Muscle of back (tissue), 13 donors: ENCODE measurements around the gene RABGGTB. TPM values are rescaled to one million over a fixed set of nuclear protein-coding genes. Genes with fewer than 3 reads are reported as not detected.
"Not testable (repeated sequence)": the region's sequence is repeated elsewhere in the genome, so short reads cannot be mapped to it uniquely, and the experiment has no call there.

Experiments used
- DNase-seq, 3 donors: peaks; one replicate each; pipeline versions ENCODE4 v3.0.0 to v3.0.0-alpha.2; 2013
- long read RNA-seq, 9 donors: transcript quantifications; one replicate each; lab custom pipeline, GENCODE V29; 2026
- polyA plus RNA-seq, 10 donors: library from polyadenylated mRNA; unstranded; fragments of 120-200 nt; gene quantifications; one replicate each; pipeline ENCODE4 v1.2.1, GENCODE V29; 2013; ENCODE audit not compliant: insufficient read length in 10 of 10

RABGGTB gene
- 100 to 1,000 TPM in 3 of 10 donors, 10 to 100 TPM in 7; 67.1 to 127 (median 93.2) TPM for polyA plus RNA-seq
- long read RNA-seq, donor 1, transcript RABGGTB-201 (9 exons, 1,496 nt), result major isoform, 20 of 43 reads
- long read RNA-seq, donor 1, partial matches to known transcripts, result 22 of 43 reads
- long read RNA-seq, donor 1, other reads (novel, unspliced or antisense), result 0 of 43 reads
- long read RNA-seq, donor 2, transcript RABGGTB-201 (9 exons, 1,496 nt), result major isoform, 11 of 54 reads
- long read RNA-seq, donor 2, partial matches to known transcripts, result 41 of 54 reads
- long read RNA-seq, donor 2, other reads (novel, unspliced or antisense), result 0 of 54 reads
- long read RNA-seq, donor 3, result 0 reads
- long read RNA-seq, donor 4, transcript RABGGTB-201 (9 exons, 1,496 nt), result major isoform, 8 of 37 reads
- long read RNA-seq, donor 4, partial matches to known transcripts, result 28 of 37 reads
- long read RNA-seq, donor 4, other reads (novel, unspliced or antisense), result 0 of 37 reads
- long read RNA-seq, donor 5, transcript RABGGTB-201 (9 exons, 1,496 nt), result major isoform, 22 of 55 reads
- long read RNA-seq, donor 5, partial matches to known transcripts, result 29 of 55 reads
- long read RNA-seq, donor 5, other reads (novel, unspliced or antisense), result 0 of 55 reads
- long read RNA-seq, donor 6, transcript RABGGTB-203 (2 exons, 1,177 nt), result minor isoform, 5 of 60 reads
- long read RNA-seq, donor 6, transcript RABGGTB-201 (9 exons, 1,496 nt), result major isoform, 18 of 60 reads
- long read RNA-seq, donor 6, partial matches to known transcripts, result 37 of 60 reads
- long read RNA-seq, donor 6, other reads (novel, unspliced or antisense), result 0 of 60 reads
- long read RNA-seq, donor 7, transcript RABGGTB-201 (9 exons, 1,496 nt), result major isoform, 5 of 28 reads
- long read RNA-seq, donor 7, partial matches to known transcripts, result 19 of 28 reads
- long read RNA-seq, donor 7, other reads (novel, unspliced or antisense), result 0 of 28 reads
- long read RNA-seq, donor 8, transcript RABGGTB-201 (9 exons, 1,496 nt), result major isoform, 10 of 48 reads
- long read RNA-seq, donor 8, partial matches to known transcripts, result 33 of 48 reads
- long read RNA-seq, donor 8, other reads (novel, unspliced or antisense), result 0 of 48 reads
- long read RNA-seq, donor 9, partial matches to known transcripts, result 0 of 1 reads
- long read RNA-seq, donor 9, other reads (novel, unspliced or antisense), result 0 of 1 reads

DNA sequence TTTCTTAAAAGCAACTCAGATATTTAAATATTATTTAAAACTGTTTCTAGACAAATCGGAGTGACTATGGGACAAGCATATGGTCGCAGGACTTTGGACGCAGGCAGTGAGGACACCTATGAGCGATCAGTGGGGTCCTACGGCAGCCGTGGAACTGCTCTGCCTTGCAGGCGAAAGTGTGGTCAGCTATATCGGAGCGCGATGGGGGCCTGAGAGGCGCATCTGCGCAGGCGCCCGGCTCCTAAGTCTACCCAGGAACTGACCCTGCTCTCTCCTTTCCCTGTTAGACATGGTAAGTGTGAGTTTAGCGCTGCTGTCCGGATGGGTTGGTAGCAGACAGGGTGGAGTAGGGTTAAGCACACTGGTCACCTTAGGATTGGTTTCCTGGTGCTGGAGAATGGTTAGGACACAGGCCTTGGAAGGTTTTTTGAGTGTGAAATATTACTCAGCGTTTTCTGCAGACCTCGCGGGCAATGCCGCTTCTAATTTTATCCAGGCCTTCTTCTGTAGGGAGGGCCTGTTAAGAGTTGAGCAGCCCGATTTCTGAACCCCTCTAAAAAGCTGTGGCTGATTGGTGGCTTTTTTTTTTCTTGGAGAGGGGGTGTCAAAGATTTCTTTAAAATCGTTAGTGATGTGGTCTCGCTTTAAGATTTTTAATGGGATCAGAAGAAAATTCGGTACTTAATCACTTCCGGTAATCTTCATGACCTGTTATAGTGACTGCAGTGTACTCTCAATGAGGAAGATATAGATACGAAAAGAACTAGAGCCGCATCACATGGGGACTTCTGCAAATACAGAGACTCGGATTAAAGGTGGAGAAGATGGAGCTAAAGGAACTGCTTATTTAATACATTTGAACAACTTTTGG, at the start of gene RABGGTB:
Gene RABGGTB, plus strand, starts transcription at position 274 of the 871 bp plus-strand sequence. Its CDS starts 16 bp downstream, at position 290.
- DNase-seq, result peak; percentile 97 to 99 (median 98)

DNA sequence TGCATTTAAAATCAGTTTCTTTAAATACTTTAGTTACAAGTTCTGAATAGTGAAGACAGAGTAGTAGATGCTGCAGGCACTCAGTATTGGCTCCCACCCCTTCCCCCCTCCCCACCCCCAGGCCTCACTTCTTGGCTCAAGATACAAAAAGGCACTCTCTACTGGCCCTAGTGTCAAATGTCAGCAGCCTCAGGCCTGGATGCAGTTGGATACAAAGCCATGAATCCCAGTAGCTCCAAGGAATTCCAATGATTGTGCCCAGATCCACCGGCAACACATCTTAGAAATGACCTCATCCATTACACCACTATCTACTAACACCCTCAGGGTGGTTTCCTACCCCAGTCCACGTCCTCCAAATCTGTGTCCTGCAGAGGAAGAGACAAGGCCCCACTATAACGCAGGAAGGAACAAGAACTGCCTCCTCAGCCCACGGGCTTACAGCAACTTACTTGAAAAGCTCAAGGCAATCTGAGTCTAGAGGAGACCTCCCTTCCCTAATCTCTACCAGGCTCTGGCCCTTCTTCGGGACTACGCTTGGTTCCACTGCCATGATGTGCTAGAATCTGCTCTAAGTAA, 43.9 kb upstream of the RABGGTB start:
- no peak for DNase-seq

DNA sequence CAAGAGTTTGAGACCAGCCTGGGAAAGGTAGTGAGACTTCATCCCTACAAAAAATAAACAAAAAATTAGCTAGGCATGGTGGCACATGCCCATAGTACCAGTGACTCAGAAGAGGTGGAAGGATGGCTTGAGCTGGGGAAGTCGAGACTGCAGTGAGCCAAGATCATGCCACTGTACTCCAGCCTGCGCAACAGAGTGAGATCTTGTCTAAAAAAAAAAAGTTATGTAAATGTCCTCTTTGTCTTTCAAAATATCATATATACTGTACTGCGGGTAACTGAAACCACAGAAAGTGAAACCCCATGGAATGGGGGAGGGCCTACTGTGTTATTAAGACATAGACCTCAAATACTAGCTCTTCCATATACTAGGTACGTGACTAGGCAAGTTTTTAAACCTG, 40.8 kb upstream of the RABGGTB start:
- no peak for DNase-seq

DNA sequence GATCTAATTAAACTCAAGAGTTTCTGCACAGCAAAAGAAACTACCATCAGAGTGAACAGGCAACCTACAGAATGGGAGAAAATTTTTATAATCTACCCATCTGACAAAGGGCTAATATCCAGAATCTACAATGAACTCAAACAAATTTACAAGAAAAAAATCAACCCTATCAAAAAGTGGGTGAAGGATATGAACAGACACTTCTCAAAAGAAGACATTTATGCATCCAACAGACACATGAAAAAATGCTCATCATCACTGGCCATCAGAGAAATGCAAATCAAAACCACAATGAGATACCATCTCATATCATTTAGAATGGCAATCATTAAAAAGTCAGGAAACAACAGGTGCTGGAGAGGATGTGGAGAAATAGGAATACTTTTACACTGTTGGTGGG, 28.8 kb upstream of the RABGGTB start:
- not testable (repeated sequence) for DNase-seq

DNA sequence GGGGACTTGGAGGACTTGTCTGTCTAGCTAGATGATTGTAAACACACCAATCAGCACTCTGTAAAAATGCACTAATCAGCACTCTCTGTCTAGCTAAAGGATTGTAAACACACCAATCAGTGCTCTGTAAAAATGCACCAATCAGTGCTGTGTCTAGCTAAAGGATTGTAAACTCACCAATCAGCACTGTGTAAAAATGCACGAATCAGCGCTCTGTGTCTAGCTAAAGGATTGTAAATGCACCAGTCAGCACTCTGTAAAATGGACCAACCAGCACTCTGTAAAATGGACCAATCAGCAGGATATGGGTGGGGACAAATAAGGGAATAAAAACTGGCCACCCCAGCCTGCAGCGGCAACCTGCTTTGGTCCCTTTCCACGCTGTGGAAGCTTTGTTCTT, 27.5 kb upstream of the RABGGTB start:
- not testable (repeated sequence) for DNase-seq

DNA sequence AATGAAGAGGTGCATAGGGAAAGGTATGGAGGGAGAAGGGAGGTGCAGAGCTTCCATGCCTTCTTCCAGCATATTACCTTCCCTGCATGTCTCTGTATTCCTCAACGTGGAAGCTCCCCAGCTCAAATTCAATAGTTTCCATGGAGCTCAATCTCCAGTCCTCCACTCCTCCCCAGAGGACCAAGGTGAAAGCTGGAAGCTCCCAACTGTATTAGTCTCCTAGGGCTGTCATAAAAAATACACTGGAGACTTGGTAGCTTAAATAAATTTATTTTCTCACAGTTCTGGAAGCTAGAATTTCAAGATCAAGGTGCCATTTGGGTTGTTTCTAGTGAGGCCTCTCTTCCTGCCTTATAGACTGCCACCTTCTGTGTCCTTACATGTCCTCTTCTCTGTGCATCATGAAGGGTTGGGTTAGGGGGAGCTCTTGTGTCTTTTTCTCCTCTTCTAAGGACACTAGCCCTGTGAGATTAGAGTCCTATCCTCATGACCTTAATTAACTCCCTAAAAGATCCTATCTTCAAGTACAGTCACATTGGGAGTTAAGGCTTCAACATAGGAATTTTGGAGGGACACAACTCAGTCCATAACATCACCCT, 21.9 kb upstream of the RABGGTB start:
- no peak for DNase-seq

DNA sequence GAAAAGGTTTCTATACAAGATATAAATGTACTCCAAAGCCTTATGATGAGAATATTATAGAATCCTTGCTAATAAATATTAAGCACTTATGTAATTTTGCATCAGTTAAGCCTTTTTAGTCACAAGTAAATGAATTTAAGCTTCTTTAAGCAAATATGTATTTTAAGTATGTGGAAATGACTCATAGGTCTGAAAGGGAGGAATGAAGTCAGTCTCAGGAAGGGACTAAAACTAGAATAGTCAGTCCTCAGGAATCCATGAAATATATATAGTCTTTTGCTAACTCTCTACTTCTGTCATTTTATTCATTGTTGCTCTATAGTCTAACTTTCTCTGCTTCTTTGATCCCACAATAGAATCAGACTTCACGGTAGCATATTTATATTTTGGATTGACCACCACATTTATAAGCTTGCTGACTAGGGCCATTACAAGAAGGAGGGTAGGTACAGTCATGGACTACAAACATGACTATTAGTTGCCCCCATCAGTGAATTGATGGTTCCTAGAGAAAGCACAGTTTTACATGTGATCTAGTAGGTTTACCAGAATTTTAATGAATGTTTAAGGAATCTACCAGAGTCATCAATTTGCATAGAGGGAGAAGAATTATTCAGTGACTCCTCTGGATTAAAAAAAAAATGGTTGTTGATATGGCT, 20.2 kb upstream of the RABGGTB start:
- DNase-seq, result peak in 1 of 3 donors; percentile 59

DNA sequence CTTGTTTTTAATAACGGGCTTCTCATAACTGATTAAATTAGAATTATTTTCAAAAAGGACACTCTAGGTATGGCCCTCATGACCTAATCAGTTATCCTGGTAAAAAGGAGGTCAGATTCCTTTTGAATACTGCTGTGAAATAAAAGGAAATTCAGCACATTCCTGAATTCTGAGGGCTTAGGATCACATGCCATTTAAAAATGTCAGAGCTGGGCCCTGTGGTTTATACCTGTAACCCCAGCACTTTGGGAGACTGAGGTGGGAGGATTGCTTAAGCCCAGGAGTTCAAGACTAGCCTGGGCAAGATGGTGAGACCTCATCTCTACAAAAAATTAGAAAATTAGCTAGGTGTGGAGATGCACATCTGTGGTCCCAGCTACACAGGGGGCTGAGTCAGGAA, 18.0 kb upstream of the RABGGTB start:
- no peak for DNase-seq

DNA sequence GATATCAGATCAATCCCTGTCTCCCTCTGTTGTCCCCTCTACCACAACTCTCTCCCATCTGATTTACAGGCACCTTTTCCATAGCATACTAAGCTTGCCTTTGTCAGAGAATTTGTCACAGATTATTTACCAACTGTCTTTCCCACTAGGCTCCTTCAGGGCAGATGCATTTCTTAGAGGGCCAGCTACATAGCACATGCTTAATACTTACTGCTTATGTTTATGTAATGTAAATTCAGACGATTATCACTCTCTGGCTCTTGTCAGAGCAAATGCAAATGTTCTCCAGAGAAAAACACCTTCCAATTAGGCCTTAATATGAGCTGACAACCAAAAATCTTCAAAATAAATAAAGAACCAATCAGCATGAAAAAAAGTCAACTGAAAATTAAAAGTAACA, 15.3 kb upstream of the RABGGTB start:
- no peak for DNase-seq

DNA sequence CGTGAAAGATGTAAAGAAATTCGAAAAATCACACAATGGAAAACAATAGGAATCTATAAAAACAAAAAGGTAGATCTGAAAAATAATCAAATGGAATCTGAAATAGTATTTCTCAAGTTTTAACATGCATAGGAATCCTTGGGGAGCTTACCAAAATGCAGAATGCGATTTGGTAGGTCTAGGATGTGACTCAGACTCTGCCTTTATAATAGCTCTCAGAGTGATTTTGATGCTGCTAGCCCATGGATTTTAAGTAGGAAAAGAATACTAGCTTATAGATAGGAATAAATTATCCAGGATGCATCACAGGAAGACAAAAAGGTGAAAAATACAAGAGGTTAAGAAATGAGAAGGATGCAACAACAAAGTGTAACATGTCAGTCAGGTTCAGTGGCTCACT, 14.1 kb upstream of the RABGGTB start:
- DNase-seq, result no peak

DNA sequence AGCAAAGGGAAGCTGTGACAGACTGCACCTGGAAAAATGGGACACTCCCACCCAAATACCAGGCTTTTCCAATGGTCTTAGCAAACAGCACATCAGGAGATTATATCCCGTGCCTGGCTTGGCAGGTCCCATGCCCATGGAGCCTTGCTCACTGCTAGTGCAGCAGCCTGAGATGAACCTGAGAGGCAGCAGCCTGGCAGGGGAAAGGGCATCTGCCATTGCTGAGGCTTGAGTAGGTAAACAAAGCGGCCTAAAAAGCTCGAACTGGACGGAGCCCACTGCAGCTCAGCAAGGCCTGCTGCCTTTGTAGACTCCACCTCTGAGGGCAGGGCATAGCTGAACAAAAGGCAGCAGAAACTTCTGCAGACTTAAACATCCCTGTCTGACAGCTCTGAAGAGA, 8.2 kb upstream of the RABGGTB start:
- DNase-seq, result not testable (repeated sequence)

DNA sequence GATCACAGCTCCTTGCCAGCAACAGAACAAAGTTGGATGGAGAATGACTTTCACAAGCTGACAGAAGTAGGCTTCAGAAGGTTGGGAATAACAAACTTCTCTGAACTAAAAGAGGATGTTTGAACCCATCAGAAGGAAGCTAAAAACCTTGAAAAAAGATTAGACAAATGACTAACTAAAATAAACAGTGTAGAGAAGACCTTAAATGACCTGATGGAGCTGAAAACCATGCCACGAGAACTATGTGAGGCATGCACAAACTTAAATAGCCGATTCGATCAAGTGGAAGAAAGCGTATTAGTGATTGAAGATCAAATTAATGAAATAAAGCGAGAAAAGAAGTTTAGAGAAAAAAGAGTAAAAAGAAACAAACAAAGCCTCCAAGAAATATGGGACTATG, 7.4 kb upstream of the RABGGTB start:
- not testable (repeated sequence) for DNase-seq

DNA sequence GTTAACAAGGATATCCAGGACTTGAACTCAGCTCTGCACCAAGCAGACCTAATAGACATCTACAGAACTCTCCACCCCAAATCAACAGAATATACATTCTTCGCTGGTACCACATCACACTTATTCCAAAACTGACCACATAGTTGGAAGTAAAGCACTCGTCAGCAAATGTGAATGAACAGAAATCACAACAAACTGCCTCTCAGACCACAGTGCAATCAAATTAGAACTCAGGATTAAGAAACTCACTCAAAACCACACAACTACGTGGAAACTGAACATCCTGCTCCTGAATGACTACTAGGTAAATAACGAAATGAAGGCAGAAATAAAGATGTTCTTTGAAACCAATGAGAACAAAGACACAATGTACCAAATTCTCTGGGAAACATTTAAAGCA, 5.9 kb upstream of the RABGGTB start:
- DNase-seq, result not testable (repeated sequence)

DNA sequence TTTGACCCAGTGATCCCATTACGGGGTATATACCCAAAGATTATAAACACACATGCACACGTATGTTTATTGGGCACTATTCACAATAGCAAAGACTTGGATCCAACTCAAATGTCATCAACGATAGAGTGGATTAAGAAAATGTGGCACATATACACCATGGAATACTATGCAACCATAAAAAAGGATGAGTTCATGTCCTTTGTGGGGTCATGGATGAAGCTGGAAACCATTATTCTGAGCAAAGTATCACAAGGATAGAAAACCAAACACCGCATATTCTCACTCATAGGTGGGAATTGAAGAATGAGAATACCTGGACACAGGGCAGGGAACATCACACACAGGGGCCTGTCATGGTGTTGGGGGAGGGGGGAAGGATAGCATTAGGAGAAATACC, 2.1 kb upstream of the RABGGTB start:
- DNase-seq, result not testable (repeated sequence)

DNA sequence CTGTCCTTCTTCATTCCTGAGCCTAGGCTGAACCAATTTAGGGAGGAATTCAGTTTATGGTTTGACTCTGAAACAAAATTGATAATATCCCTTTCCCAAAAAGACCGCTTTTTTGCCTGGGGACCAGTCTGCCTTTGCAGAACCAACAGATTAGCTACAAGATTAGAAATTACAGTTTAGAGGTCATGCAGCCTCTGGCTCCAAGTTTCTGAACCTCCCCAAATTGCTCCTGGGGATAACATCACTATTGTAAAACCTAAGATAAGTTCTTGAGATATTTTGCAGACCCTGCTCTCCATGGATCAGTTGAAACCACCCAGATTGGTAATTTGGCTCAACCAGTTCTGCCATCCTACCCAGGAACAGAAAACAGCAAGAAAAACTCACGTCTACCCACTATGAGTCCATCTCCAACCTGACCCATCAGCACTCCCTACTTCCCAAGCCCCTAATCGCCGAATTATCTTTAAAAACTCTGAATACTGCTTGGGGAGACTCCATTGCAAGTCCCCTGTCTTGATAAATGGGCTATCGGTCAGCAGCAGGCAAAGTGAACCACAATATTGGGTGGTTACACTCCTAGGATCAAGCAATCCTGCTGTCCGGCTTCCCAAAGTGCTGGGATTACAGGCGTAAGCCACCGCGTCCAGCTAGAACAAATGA, 605 bp upstream of the RABGGTB start:
- DNase-seq, result no peak

DNA sequence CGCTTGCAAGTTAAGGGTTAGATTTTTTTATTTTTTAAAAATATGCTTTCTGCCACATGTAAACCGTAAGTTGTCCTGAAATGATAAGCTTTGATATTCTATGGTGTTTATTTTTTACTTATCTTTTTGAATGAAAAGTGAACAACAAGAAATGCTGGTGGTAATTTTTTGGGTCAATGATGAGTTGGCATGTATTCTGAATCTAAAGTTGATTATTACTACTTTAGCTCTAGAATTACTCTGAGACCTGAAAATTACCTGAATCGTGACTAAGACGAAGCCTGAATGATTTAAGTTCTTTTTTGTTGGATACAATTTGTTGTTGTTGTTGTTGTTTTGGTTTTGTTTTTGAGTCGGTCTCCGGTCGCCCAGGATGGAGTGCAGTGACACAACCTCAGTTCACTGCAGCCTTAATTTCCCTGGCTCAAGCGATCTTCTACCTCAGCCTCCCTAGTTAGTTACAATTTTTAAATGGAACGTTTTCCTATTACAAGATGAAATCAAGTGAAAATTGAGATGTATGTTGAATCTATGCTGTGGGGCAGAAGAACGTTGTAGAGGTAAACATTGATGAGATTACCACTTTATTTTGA, 941 bp downstream of the RABGGTB start:
- peak in 1 of 3 donors; percentile 7 for DNase-seq

DNA sequence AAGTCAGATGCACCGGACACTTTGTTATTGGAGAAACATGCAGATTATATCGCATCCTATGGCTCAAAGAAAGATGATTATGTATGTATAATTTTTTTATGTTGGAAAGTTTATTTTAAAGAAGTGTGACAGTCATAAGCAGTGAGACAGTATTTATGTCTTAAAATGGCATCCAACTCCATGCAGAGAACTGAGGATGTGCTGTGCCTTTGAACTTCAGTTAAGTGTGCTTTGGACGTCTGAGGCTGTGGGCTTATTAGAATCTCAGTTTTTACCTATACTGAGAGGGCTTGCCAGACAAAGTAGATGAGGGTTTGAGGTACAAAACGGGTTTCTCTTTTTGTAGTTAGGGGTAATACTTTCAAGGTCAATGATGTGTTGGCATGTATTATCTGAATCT, 1.5 kb downstream of the RABGGTB start:
- DNase-seq, result no peak

DNA sequence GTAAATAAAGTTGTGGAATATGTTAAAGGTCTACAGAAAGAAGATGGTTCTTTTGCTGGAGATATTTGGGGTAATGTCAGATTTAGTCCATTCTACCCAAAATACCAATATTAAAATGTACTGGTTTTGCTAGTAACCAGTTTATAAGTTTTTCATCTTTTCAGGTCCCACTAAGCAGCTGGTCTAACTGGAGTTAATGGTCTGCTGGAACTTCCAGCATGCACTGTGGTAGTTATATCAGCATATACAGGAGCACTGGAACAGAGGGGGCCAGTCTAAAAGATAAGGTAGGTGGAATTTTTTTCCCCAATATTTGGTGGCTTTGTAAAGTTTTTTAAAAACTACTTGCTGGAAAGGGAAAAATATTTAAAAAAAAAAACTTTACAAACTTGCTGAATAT, 3.9 kb downstream of the RABGGTB start:
- no peak for DNase-seq

DNA sequence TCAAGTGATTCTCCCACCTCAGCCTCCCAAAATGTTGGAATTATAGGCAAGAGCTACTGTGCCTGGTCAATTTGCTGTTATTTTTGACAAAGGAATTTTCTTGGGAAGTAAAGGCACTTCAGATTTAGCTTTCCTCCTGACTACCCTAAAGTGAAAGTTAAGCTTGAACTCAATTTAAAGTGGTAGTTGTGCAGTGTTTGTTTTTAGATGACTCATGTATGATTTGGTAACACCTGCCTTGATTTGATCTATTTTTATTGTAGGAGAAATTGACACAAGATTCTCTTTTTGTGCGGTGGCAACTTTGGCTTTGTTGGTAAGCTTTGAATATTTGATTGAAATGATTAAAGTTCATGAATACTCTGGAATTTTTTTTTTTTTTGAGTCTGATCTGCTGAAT, 5.0 kb downstream of the RABGGTB start:
- DNase-seq, result no peak
